Measurements from ENCODE around the gene TMEM204. TPM values are rescaled to one million over a fixed set of nuclear protein-coding genes. Genes with fewer than 3 reads are reported as not detected.

TMEM204 gene
- total and polyA plus RNA-seq, 10 of the 15 experiments (the other 5 are each of a cell fraction or from before 2014, with no cell fraction given) = 0.05 to 0.30 (median 0.18) TPM; not detected in 7

DNA sequence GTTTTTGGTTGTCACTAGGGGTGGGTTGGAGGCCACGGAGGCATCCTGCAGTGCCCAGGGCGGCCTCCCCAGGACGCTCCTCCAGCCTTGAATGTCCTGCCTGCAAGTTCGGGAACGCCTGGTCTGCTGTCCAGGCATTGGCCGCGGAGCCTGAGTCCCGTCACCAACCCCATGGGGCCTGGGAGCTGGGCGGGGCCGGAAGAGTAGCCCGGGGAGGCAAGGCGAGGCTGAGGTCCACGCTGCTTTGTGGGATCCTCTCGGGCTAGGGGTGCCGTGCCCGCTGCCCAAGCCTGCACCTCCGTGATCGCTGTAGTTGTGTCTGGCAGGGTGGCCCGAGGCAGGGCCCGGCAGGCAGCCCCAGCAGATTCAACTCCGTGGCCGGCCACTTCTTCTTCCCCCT lies 27.6 kb upstream of the TMEM204 start (continued):
- no peak for TF ChIP-seq PAX5 (IDR thresholded peaks at IDR 0.05; ENCODE audit: borderline replicate concordance, low read depth, low read length)

DNA sequence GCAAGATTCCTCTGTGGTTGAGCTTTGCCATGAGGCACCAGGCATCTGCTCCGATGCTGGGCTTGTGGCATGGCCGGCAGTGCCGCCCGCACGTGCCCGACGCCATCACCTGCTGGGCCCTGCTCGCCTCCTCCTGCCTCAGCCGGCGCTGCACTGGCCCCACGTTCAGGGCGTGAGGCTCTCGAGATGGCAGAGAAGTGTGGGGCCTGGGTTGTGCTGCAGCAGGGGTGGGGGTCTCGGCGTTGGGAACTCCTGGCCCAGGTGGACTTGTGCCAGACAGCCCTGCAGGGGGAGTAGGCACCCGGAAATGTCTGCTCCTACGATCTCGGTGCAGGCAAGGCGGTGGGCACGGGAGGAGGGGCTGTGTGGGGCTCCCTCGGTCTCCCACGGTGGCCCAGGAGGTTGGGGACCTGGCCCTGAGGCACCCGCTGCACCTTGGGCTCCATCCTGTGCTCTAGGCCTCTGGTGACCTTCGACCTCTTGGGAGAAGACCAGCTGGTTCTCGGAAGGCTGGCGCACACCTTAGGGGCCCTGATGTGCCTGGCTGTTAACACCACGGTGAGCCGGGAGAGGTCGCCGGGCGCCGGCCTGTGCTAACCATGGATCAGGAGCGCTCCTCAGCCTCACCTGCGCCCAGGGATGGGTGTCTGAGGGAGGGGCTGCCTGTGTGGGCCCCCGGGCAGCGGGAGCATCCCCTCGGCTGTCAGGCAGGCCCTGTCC lies 26.8 kb upstream of the TMEM204 start:
- peaks cover 5 to 8% of the 10 kb centered on the region in 2 experiments; a peak in 3 of 4 replicates for H3K36me3 ChIP-seq (ENCODE audit: control insufficient read depth in 2 of 2, insufficient read depth in 2 of 2, low read length in 1 of 2)
- ATAC-seq (no peak), FAIRE-seq (no peak), DNase-seq (ENCODE audit: low read depth, low spot score) (no peak)
- no TSS peak for BruUV-seq (replicated peaks)
- no peak for TF ChIP-seq SUPT20H (IDR thresholded peaks at IDR 0.05; ENCODE audit: borderline replicate concordance, control insufficient read depth, low read depth, low read length)
- no peak for TF ChIP-seq ZSCAN29 (IDR thresholded peaks at IDR 0.05)
- TF ChIP-seq CEBPB (IDR thresholded peaks at IDR 0.05; ENCODE audit: borderline replicate concordance in 1 of 2, low read depth in 2 of 2, low read length in 2 of 2) = no peak
- no peak for TF ChIP-seq FOXM1 (IDR thresholded peaks at IDR 0.05; ENCODE audit: low read depth, low read length)
- no peak for TF ChIP-seq SIN3A (IDR thresholded peaks at IDR 0.05; ENCODE audit: low read depth, low read length)
- TF ChIP-seq TBL1XR1 (IDR thresholded peaks at IDR 0.05; ENCODE audit: low read depth, low read length) = no peak
- TF ChIP-seq, protein P1, sequence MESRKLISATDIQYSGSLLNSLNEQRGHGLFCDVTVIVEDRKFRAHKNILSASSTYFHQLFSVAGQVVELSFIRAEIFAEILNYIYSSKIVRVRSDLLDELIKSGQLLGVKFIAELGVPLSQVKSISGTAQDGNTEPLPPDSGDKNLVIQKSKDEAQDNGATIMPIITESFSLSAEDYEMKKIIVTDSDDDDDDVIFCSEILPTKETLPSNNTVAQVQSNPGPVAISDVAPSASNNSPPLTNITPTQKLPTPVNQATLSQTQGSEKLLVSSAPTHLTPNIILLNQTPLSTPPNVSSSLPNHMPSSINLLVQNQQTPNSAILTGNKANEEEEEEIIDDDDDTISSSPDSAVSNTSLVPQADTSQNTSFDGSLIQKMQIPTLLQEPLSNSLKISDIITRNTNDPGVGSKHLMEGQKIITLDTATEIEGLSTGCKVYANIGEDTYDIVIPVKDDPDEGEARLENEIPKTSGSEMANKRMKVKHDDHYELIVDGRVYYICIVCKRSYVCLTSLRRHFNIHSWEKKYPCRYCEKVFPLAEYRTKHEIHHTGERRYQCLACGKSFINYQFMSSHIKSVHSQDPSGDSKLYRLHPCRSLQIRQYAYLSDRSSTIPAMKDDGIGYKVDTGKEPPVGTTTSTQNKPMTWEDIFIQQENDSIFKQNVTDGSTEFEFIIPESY (IDR thresholded peaks at IDR 0.05) = no peak
- TF ChIP-seq TCF7 (IDR thresholded peaks at IDR 0.05; ENCODE audit: borderline replicate concordance) = no peak
- TF ChIP-seq BACH1 (IDR thresholded peaks at IDR 0.05; ENCODE audit: borderline replicate concordance) = no peak
- no peak for TF ChIP-seq TARDBP (IDR thresholded peaks at IDR 0.05; ENCODE audit: borderline replicate concordance)
- no peak for TF ChIP-seq ZNF217 (IDR thresholded peaks at IDR 0.05)
- TF ChIP-seq NFIC (IDR thresholded peaks at IDR 0.05; ENCODE audit: low read depth, low read length) = no peak
- no peak for TF ChIP-seq RUNX3 (IDR thresholded peaks at IDR 0.05; ENCODE audit: low read length)
- TF ChIP-seq EP300 (IDR thresholded peaks at IDR 0.05; ENCODE audit: borderline replicate concordance in 1 of 2, control insufficient read depth in 1 of 2, low read depth in 2 of 2, low read length in 2 of 2) = no peak
- TF ChIP-seq RB1 (IDR thresholded peaks at IDR 0.05; ENCODE audit: borderline replicate concordance) = no peak
- no peak for TF ChIP-seq SMAD5 (IDR thresholded peaks at IDR 0.05; ENCODE audit: low read depth)
- no peak for TF ChIP-seq BMI1 (IDR thresholded peaks at IDR 0.05; ENCODE audit: borderline replicate concordance)
- no peaks in the 10 kb centered on the region for H3K79me2 ChIP-seq (ENCODE audit: control insufficient read depth, insufficient read depth, low read length)
- 96% methylated on average over 37 of the region's 37 CpGs for WGBS (ENCODE audit: insufficient coverage, insufficient replicate concordance, low lambda C conversion rate, missing lambda C conversion rate)
- intact Hi-C loops (cut with micrococcal nuclease; ENCODE audit: unreplicated experiment) (no loop called here), in situ Hi-C loops (cut with MboI) (no loop called here)
- no peak overlapping the region for H3K4me3 ChIP-seq
- H3K27ac ChIP-seq (ENCODE audit: control insufficient read depth, insufficient read depth) = no peak overlapping the region
- H3K27me3 ChIP-seq (replicated peaks in 1 of 2; ENCODE audit: control insufficient read depth in 2 of 2, insufficient read depth in 2 of 2, low read length in 1 of 2) = no peaks in the 10 kb centered on the region
- H3K4me1 ChIP-seq (ENCODE audit: control insufficient read depth, insufficient read depth, low read length) = no peaks in the 10 kb centered on the region
- H3K4me2 ChIP-seq (ENCODE audit: control insufficient read depth, insufficient read depth) = no peak overlapping the region
- H4K20me1 ChIP-seq (ENCODE audit: control insufficient read depth, insufficient read depth) = no peaks in the 10 kb centered on the region
- ChIA-PET SMC1A (ENCODE audit: uncharacterized antibody, unreplicated experiment) (no interaction called here), CTCF (no interaction called here), POLR2A (no interaction called here), RAD21 (ENCODE audit: unreplicated experiment) (no interaction called here)
- no peaks in the 10 kb centered on the region for H3K9me3 ChIP-seq (replicated peaks; ENCODE audit: control insufficient read depth, insufficient read depth, low read length)
- no peak overlapping the region for H3K9ac ChIP-seq (ENCODE audit: control insufficient read depth, insufficient read depth, low read length)
- no peak overlapping the region for H2AFZ ChIP-seq (ENCODE audit: control insufficient read depth, low read depth, low read length)
